ENCODE results near the gene DNAJB8.

DNAJB8 gene

DNA sequence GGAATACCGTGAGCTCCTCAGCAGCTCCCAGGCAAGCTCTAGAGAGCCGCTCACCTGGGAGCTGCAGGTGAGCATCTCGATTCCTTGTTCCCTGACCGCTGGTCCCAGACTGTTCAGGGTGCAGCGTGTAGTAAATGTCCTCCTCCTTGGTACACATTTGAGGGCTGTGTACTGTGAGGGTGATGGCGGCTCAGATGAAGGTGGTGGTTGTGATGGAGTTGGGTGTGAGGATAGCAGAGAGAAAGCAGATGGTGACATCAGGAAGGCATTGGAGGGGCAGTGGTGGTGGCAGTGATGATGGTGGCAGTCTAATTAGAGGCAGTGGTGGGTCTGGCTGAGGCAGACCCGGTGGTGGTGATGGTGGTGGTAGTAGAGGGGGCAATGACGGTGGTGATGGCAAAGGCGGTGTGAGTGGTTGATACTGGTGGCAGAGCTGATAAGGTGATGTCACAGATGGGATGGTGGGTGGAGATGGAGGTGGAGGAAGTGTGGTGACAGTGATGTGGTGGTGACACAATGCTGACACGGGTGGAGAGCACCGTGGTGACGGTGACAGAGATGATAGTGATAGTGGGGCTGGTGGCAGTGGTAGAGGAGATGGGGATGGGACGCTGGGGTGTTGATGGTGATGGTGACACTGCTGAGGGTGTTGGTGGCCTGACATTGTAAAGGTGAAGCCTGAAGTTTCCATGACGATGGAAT, at the start of gene DNAJB8:
Gene DNAJB8 (minus strand): TSS at position 51 of the 702 bp plus-strand sequence. CDS start 3,645 bp downstream, outside the sequence.
- DNase-seq (ENCODE audit: low read depth) = peak; percentile 59

DNA sequence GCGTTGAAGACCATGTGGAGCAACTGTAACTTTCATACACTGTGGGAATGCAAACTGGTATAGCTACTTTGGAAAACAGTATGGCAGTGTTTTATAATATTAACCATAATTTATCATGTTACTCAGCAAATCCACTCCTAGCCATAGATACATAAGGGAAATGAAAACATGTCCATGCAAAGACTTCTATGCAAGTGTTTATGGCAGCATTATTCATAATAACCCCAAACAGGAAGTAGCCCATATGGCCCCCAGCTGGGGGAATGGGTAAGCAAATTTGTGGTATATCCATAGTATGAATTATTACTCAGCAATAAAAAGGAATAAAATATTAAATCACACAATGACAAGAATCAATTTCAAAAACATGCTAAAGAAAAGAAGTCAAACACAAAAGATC, 49.3 kb upstream of the DNAJB8 start:
- DNase-seq (ENCODE audit: low read depth) = no peak

DNA sequence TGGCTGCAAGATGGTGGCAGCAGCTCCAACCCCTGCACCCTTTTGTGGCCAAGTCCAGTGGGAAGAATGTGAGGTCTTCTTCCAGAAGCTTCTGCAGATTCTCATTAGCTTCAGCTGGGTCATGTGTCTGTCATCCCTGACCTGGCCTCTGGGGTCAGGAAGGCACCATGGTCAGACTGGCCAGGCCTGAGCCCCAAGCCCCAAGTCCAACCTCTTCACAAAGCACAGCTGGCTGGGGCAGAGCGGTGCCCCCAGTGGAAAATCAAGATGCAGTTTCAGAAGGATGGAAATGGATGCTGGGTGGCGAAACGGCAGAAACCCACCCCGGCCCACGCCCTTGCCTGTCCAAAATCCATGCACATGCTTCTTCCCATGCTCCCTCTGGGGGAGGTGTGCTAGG, 42.2 kb upstream of the DNAJB8 start:
- no peak for DNase-seq (ENCODE audit: low read depth)

DNA sequence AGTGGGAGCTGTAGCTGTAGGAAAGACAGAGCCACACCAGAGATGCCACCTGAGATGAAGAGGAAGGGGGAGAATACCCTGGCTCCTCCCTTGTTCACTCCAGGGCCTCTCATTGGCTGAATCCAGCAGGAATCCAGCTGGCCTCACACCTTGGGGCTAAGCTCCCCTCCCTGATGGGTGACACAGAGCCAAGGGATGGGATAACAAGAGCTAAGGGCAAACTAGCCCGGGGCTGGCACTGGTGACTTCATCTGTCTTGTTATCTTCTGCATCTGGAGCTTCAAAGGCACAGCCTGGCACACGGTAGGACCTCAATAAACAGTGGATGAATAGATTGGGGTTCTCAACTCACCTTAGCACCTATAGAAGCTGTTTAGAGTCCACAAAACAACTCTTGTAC, 40.1 kb upstream of the DNAJB8 start:
- DNase-seq (ENCODE audit: low read depth) = no peak

DNA sequence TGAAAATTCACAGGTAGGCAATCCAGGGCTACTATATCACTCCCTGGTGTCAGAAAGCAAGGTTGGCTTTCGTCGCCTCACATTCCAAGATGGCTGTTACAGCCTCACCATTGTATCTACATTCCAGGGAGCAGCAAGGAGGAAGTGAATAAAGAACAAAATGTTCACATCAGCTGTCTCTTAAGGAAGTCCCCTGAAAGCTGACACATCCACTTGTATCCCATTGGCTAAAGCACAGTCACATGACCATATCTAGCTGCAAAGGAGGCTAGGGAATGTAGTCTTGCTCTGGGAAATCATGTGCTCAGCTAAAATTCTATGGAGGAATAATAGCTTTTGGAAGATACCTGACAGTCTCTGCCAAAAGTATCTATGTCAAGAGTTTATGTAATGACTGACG, 39.1 kb upstream of the DNAJB8 start:
- DNase-seq (ENCODE audit: low read depth) = no peak

DNA sequence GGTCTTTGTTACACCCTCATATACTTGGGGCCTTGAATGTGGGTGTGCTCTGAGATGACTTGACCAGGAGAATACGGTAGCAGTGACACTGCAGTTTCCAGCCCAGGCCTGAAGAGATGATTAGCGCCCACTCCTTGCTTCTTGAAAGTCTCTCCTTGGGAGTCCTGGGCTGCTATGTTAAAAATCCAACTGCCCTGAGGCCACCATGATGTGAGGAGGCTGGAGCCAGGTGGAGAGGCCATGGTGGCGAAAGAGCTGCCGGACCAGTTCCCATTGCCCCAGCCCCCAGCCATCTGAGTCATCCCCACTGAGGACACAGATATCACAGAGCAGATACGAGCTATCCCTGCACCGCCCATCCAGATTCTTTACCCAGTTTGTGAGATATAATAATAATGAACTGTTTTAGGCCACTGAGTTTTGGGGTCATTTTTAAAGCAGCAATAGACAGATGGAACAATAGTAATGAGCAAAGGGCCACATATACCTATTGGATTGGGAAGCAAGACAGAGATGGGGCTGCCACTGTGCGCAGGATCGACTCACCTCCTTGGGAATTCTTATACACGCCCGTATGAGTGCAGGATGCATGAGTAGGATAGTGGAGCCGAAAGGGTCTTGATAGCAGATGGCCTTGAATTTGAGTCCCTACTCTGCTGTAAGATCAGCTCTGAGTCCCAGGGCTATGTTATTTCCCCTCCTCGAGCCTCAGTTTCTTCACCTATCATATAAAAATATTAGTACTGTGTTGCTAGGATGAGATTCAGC, 38.5 kb upstream of the DNAJB8 start:
- DNase-seq (ENCODE audit: low read depth) = no peak

DNA sequence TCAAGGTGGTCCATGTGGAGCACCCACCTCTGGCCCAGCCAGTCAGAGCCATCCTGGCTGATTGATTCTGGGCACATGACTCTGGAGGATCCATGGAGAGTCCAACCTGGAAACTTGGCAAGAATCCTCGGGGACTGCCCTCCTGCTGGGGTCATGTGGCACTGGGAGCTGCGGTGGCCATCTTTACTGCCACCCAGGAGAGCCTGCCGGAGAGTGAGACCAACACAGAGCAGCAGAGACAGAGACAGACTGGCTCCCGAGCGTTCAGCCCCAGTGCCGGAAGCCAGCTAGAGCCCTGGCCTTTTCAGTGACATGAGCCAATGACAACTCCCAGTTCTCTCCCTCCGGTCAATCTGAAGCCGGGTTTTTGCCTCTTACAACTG, 37.8 kb upstream of the DNAJB8 start:
- DNase-seq (ENCODE audit: low read depth) = no peak

DNA sequence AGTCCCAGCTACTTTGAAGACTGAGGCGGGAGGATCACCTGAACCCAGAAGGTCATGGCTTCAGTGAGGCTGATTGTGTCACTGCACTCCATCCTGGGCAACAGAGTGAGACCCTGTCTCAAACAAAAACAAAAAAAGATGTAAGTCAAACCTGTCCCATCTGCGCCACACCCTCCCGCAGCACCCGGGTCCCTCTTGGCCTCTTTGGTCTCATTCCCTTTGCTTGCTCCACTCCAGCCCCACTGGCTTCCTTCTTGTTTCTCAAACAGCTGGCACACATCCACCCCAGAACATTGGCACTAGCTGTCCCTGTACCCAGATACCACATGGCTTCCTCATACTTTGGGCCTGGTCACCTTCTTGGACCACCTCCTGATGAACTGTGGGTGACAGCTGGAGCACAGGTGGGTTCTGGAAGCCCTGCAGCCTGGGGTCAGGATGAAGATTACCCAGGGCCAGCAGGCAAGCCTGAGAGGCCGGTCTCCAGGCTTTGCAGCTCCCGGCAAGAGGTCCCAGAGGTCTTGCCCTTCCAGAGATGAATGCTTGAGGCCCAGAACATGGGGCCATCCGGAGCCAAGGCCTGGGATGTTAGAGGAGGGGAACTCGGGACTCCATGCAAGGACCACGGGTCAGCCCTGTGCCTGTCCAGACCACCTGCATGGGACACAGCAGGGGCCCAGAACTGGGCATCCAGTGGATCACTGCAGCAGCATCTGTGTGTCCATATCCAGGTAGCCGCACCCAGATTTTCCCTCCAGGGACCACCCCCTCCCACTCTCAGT, 37.3 kb upstream of the DNAJB8 start:
- DNase-seq (ENCODE audit: low read depth) = no peak

DNA sequence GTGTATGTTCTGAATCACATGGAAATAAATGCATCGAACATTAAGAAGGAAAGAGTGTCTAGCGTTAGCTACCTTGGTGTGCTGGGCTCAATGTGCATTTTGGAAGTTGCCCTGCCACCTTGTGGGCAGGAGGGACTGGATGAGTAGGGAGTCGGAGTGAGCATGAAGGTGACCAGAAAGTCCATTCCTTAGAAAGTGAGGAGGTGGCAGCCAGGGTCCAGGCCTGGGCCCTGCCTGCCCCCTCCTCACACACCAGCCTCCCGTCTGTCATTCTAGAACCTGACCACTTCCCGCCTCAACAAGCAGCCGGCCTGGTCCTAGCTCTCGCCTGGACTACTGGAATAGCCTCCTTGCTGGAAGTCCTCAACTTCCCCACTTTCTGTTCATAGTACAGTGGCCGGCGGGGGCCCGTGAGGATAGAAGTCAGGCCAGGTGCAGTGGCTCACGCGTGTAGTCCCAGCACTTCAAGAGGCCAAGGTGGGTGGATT, 36.5 kb upstream of the DNAJB8 start:
- DNase-seq (ENCODE audit: low read depth) = no peak

DNA sequence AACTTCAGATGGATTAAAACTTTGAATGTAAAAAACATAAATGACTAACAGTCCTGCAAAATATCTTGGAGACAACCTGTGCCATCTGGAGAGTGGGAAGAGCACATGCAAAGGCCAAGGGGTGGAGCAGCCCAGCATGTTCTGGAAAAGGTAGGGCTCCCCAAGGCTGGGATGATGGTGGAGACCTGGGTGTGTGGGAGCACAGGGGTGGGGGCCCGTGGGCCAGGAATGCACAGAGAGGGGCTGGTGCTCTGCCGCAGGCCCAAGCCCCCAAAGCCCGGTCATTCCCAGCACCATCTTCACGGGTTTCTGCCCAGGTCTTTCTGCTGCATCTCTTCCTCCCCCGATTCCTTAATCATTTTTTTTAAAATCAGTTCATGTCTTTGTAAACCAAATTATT, 36.0 kb upstream of the DNAJB8 start:
- DNase-seq (ENCODE audit: low read depth) = no peak

DNA sequence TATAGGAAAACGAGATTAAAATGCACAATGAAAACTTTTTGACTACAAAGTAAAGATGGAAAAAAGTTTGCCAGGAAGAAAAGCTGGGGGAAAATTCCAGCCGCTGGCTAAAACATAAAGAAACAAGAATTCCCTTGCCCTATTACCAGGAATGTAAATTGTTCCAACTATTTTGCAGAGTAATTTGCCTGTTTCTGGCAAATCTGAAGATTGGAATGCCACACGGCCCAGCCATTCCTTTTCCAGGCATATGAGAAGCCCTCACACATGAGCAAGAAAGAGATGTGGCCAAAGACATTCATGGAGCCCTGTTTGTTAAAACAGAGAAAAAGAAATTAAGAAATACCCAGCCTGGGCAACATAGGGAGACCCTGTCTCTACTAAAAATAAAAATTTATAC, 34.7 kb upstream of the DNAJB8 start:
- no peak for DNase-seq (ENCODE audit: low read depth)

DNA sequence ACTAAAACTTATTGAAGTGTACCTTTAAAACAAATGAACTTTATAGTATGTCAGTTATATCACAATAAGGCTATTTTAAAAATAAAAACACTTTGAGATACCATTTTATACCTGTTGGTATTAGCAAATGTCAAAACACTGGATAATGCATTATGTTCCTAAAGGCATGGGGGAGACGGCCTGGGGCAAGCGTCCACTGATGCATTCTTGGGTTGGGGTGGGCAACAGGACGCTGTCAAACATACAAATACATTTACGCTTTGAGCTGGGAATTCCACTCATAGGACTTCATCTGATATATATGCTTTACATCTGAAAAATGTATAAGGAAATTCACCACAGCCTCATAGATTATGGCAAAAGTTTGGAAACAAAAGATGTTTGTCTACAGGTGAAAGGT, 33.9 kb upstream of the DNAJB8 start:
- DNase-seq (ENCODE audit: low read depth) = no peak

DNA sequence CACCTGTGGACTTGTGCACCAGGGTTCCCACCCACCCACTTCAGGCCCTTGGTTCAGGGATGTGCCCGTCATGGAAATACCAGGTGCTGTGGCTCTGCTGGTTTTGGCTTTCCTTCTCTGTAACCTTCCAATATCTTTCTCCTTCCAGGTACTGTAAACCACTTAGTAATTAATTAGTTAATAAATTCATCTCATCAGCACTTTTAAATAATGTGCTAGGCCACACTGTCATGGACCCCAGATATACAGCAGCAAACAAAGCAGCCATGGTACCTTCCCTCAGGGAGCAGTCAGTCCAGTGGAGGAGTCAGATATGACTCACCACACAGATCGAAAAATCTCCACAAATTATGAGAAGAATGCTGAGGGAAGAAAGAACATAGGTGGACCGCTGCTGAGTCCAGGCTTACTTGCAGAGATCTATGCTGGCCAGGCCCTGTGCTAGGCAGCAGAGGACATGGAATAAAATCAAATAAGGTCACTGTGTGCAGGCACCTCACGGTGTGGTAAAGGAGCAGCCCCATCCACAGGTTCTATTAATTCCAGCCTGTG, 33.1 kb upstream of the DNAJB8 start:
- DNase-seq (ENCODE audit: low read depth) = no peak

DNA sequence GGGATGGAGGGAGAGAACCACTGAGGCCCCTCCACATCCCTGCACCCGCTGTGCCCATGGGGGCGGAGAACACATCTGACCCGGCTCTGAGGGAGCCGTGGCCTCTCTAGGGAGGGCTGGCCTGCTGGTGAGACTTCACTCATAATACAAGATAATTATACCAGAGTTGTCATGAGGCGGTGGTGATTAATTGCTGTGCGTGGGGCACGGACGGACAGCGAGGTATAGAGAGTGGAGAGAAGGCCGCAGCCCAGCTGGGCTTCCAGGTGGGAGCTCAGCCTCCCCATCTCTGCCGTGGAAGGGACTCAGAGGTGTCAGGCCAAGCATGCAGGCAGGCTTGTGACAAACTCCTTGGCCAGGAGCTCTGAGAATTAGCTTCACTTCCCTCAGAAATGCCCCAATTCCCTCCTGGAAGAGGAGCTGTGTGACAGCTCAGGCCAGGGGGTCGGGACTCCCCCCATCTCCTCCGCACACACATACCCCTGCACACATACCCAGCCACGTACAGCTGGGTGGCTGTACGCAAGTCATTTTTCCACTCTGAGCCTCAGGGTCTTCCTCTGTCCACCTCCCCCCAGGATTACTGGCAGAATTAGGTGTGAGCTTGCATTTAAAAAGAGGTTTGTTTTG, 32.3 kb upstream of the DNAJB8 start:
- no peak for DNase-seq (ENCODE audit: low read depth)

DNA sequence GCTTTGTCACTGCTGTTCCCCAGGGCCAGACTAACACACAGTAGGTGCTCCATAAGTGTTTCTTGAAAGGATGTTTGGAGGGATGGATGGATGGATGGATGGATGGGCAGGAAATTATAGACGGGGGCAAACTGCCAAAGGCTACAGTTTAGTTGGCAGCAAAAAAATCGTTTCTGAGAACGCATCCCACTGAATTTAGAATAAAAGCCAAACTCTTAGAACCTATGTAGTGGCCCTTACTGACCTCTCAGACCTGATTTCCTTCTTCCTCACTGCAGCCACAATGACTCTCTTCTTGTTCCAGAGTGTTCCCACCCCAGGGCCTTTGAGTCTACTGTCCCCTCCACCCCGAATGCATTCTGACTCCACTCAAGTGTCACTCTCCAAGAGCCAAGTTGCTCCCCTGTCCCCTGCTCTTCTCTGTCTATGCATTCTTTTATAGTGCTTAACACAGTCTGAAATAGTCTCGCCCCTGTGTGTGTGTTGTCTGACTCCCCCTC, 31.5 kb upstream of the DNAJB8 start:
- no peak for DNase-seq (ENCODE audit: low read depth)

DNA sequence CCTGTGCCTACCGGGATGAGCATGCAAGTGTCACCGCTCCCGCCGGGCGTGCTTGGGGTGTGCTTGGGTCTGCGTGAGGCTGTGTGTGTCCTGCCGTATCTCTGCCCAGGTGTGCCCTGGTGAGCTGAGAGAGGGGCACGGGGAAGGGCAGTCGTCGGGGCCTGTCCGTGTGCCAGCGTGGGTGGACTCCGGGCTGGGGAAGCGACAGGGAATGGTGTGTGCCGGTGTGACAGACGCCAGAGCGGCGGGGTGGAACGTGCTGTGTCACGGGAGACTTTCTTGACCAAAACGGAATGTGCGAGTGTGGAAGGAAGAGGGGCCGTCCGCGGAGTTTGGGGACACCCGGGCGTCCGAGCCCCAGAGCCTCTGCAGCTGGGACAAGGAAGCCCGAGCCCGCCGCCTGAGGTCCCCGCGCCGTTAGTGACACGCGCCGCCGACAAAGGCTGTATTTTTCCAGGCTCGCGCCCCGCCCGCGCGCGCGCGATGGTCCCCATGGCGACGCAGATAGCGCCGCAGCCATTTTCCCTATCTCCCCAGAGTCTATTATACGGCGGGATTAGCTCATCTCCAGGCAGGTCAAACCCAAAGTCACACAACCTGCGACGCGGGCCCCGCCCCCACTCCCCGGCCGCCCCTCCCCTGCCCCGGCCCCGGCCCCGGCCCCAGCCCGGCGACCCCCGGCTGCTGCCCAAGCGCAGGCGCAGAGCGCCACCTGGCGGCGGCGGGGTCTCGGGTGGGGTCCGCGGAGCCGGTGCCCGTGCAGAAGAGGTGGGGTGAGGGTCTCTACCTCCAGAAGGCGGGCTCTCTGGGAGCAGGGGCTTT, 30.8 kb upstream of the DNAJB8 start:
- peak; percentile 67 for DNase-seq (ENCODE audit: low read depth)

DNA sequence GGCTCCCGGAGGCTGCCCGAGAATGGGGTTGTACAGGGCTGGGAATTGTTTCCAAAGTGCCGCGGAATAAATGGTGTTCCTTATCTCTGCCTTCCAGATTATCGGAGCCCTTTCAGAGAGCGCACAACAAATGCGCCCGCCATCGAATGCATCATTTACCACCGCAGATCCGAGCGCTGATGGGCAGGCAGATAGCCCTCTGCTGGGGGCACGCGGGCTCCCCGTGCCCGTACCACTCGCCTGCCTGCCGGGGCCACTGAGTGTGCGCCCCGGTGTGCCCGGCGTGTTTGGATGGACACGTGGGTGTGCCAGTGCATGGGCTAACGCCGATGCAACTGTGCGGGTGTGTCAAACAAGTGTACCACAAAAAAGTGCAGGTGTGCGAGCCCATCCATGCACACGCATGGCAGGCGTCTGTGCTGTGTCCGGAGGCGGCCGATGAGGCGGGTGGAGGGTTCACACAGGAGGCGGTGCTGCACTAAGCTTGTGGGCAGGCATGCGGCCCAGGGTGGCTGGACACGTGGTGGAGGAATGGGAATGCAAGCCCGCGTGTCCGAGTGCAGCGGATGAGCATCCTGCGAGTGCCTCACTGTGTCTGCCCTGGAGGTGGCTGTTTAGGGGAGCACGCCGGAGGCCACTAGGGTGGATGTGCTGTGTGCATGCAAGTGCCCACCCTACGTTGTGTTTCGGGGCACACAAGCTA, 30.1 kb upstream of the DNAJB8 start:
- DNase-seq (ENCODE audit: low read depth) = no peak

DNA sequence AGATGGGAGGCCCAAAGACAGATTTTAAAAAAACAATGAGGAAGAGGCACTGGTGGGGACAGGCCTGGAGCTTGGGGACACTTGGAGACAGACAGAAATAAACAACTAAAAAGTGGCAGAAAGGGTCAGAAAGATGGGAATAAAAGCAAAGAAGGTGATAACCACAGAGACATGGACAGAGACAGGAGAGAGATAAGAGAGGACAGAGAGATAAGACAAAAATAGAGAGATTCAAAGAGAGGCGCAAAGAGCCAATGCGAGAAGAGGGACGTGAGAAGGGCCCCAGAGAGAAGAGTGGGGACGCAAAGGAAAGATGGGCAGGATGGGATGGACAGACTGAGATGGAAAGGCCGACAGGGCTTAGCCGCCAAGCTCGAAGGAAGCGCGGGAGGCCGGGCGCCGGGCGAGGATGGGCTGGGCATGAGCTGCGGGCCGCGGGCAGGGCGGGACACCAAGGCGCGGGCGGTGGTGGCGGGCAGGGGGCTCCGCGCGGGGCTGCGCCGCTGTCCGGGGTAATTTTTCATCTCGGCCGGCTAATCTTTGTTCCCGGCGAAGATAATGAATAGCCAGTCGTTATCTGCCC, 29.4 kb upstream of the DNAJB8 start:
- DNase-seq (ENCODE audit: low read depth) = no peak

DNA sequence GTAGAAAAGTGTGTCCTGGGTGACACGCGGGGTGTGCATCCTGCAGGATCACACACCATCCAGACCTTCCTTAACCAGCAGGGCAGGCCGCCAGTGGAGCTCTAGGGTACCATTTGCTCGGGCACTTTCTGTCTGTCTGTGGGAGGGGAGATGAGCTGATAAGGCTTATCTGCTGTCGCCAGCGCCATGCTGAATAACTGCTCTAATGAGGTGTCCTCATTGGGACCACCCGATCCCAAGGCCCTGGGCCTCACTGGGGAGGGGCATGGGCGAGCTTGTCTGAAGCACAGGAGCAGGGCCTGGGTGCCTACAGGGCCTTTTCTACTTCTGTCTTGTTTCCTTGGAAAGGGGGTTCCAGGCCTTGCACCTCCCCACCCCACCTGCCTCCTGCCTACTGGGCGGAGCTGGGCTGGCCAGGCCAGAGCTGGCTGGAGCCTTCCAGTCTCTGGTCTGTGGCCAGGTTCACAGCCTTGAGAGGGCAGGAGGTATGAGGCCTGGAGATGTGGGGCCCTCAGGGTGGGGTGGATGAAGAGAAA, 28.8 kb upstream of the DNAJB8 start:
- DNase-seq (ENCODE audit: low read depth) = no peak

DNA sequence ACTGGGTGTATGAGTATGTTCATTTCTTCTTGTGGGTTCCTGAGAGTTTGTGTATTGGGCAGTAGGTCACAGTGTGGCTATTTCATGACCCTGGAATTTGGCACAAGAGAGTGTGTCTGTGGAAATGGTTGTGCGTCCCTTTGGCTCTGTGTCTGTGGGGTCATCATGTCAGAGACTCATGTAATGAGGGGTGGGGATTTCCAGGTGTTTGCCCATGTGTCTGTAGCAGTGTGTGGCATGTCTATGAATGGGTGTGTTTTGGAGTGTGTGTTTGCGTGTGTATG, 27.6 kb upstream of the DNAJB8 start:
- no peak for DNase-seq (ENCODE audit: low read depth)
